Mesodermal cell (in vitro differentiated cells): ENCODE data around the gene PDLIM3.
"Not testable (repeated sequence)": the region's sequence is repeated elsewhere in the genome, so short reads cannot be mapped to it uniquely, and the experiment has no call there.

ENCODE experiments used
- H3K27ac ChIP-seq: 2 replicates; pipeline ENCODE4 v1.7.0; 2013; ENCODE audit warnings: mild to moderate bottlenecking, low read depth, low read length, moderate library complexity; ENCODE audit not compliant: severe bottlenecking
- H3K36me3 ChIP-seq: 2 replicates; pipeline ENCODE4 v1.7.1; 2013; ENCODE audit warnings: mild to moderate bottlenecking, low read length, moderate library complexity; ENCODE audit not compliant: control insufficient read depth, insufficient read depth
- H3K4me1 ChIP-seq: one replicate; pipeline ENCODE4 v1.7.1; 2013; ENCODE audit warnings: mild to moderate bottlenecking, low read length; ENCODE audit not compliant: insufficient read depth, control insufficient read depth, poor library complexity, severe bottlenecking
- H3K4me3 ChIP-seq: 2 replicates; pipeline ENCODE4 v1.7.0; 2013; ENCODE audit warnings: low read length, control low read depth, mild to moderate bottlenecking; ENCODE audit not compliant: insufficient read depth, poor library complexity, severe bottlenecking; ENCODE audit errors: extremely low read depth
- H3K9me3 ChIP-seq: 2 replicates; pipeline ENCODE4 v1.7.1; 2013; ENCODE audit warnings: mild to moderate bottlenecking, low read length, moderate library complexity; ENCODE audit not compliant: control insufficient read depth
- WGBS, 2 experiments: methylation state at CpG; one replicate each; pipeline ENCODE4 v1.1.5; 2013; ENCODE audit warnings: missing lambda C conversion rate in 2 of 2; ENCODE audit not compliant: insufficient coverage in 2 of 2; 5-methylcytosine and 5-hydroxymethylcytosine counted together

Gene PDLIM3

DNA sequence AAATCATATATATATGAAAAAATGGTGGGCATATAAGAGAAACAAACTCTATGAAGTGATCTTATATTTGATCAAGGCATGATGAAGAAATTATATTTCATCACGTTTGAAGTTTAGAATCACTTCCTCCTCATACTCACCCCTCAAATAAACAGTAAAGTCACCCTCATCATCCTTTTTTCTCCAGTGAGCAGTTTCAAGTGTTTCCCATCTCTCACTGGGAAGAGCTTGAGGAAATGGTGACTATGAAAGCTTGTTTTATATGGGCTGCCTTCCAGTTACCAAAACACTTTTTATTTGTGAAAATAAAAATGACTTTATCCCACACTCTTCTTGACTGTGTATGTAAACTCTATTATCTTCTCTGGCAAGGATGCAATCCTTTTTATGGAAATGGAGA is 16.8 kb downstream of the PDLIM3 start:
- WGBS, 2 experiments: no CpG with 5 or more reads among the region's 1 CpG
- peaks cover 10% of the 10 kb centered on the region for H3K4me1 ChIP-seq
- no peaks in the 10 kb centered on the region for H3K9me3 ChIP-seq
- no peak overlapping the region for H3K27ac ChIP-seq
- peaks cover 19% of the 10 kb centered on the region for H3K36me3 ChIP-seq
- H3K4me3 ChIP-seq: no peak overlapping the region

- no peak overlapping the region for H3K4me3 ChIP-seq
- H3K9me3 ChIP-seq: no peaks in the 10 kb centered on the region
- H3K4me1 ChIP-seq: peaks cover 9% of the 10 kb centered on the region
- peaks cover 22% of the 10 kb centered on the region for H3K36me3 ChIP-seq
- no peak overlapping the region for H3K27ac ChIP-seq
These were observed 17.2 kb downstream of the PDLIM3 start for GRCh38 chr4:185518069-185518468.

GRCh38 chr4:185515248-185515647 is 20.1 kb downstream of the PDLIM3 start:
- Histone ChIP-seq H3K4me3 (no peak overlapping the region), H3K9me3 (no peaks in the 10 kb centered on the region), H3K27ac (no peak overlapping the region), H3K36me3 (peaks cover 22% of the 10 kb centered on the region), H3K4me1 (peaks cover 4% of the 10 kb centered on the region)
- no CpG with 5 or more reads among the region's 4 CpGs for WGBS, 2 experiments

GRCh38 chr4:185514182-185514697 is 21.1 kb downstream of the PDLIM3 start:
- H3K9me3 ChIP-seq: no peaks in the 10 kb centered on the region
- 95 to 96% methylated on average over 7 to 9 of the region's 17 CpGs for WGBS, 2 experiments
- H3K36me3 ChIP-seq: peaks cover 22% of the 10 kb centered on the region
- no peaks in the 10 kb centered on the region for H3K4me1 ChIP-seq
- H3K4me3 ChIP-seq: no peak overlapping the region
- H3K27ac ChIP-seq: no peak overlapping the region

DNA sequence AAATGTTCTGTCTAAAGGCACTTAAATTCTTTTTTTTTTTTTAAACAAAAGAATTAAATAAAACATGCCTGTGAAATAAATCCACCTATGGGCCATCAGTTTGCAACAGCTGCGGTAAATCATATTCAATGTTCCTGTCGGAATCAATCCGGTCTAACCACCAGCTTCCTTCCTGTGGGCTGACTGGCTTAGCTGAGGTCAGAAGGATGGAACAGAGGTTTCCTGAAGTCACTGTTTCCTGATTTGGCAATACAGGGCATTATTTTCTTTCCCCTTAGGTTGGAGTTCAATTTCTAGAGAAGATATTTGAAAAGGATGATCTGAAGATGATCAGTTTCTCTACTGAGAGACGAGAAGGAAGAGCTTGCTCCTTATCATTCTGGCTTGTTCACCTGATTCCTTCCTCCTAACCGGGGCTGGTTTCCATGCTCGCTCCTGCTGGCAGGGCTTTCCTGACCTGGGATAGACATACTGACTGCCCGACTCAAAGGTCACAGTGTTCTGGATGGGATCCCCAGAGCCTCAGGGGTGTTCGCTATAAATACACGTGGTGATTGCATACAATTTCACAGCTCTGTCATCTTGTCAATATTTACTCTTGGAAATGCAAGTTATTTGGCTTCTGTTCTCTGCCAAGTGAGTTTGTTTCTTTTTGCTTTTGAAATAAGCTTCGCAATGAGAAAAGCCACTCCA is 21.7 kb downstream of the PDLIM3 start:
- H3K4me1 ChIP-seq: no peaks in the 10 kb centered on the region

DNA sequence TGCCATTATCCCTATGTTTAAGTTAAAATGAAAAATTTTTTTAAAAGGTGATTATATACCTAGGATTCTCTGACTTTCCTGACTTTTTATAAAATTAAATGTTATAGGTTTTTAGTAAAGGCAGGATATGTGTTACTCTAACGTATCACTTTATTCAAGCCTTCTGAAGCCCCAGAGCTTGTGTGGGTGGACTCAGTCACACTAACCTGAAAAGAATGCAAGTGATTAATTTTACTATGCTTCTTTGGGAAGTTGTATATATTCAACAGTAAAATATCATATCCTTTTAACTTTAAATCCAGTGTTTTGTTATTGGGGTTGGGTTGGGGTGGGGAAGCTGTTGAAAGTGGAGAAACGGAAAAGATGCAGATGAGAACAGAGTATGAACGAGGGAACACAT is 22.8 kb downstream of the PDLIM3 start:
- Histone ChIP-seq H3K4me3 (no peak overlapping the region), H3K27ac (no peak overlapping the region), H3K4me1 (no peaks in the 10 kb centered on the region), H3K9me3 (no peaks in the 10 kb centered on the region), H3K36me3 (peaks cover 13% of the 10 kb centered on the region)
- WGBS, 2 experiments: 91 to 96% methylated on average over 2 of the region's 3 CpGs

More for the DNA sequence above, 21.7 kb downstream of the PDLIM3 start:
- no peak overlapping the region for H3K4me3 ChIP-seq
- H3K9me3 ChIP-seq: no peaks in the 10 kb centered on the region
- H3K36me3 ChIP-seq: peaks cover 19% of the 10 kb centered on the region
- 89 to 94% methylated on average over 7 to 9 of the region's 10 CpGs for WGBS, 2 experiments
- H3K27ac ChIP-seq: no peak overlapping the region

DNA sequence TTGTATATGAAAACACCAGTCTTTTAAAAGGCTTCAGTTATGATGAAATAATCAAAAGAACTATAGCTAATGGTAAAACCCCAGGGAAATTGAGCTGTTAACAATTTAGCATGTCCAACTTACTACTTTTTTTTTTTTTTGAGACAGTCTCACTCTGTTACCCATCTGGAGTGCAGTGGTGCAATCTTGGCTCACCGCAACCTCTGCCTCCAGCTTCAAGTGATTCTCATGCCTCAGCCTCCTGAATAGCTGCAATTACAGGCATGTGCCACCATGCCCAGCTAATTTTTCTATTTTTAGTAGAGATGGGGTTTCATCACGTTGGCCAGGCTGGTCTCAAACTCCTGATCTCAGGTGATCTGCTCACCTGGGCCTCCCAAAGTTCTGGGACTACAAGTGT is 24.1 kb downstream of the PDLIM3 start:
- 70 to 90% methylated on average over 1 to 2 of the region's 2 CpGs for WGBS, 2 experiments
- not testable (repeated sequence) for H3K27ac ChIP-seq

DNA sequence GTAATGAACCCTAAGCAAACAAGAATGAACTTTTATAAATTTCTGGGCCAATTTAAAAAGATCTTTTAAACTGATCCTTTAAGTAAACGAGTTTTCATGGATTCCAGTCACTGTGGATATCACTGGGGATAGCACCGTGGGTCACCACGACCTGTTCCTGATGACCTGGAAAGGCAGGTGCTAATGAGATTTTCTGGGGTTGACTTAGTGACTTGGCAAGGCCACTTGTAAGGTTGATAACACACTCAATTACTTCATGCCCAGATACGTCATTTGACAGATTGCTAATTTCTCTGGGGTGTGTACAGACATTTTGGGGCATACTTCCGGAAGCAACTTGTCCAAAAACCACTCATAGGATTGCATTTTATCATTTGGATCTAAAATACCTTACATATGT is 24.5 kb downstream of the PDLIM3 start:
- Histone ChIP-seq H3K36me3 (peaks cover 18% of the 10 kb centered on the region), H3K9me3 (no peaks in the 10 kb centered on the region), H3K27ac (no peak overlapping the region), H3K4me1 (no peaks in the 10 kb centered on the region), H3K4me3 (no peak overlapping the region)
- WGBS, 2 experiments: 80 to 94% methylated on average over 3 of the region's 5 CpGs

More for the DNA sequence above, 24.1 kb downstream of the PDLIM3 start:
- H3K9me3 ChIP-seq, H3K4me3 ChIP-seq, H3K4me1 ChIP-seq: not testable (repeated sequence)
- H3K36me3 ChIP-seq: peaks cover 15% of the 10 kb centered on the region

- 83 to 88% methylated on average over 4 of the region's 4 CpGs for WGBS, 2 experiments
- H3K4me1 ChIP-seq: no peaks in the 10 kb centered on the region
- H3K27ac ChIP-seq: no peak overlapping the region
- peaks cover 24% of the 10 kb centered on the region for H3K36me3 ChIP-seq
- H3K4me3 ChIP-seq: no peak overlapping the region
- no peaks in the 10 kb centered on the region for H3K9me3 ChIP-seq
These were observed 27.1 kb downstream of the PDLIM3 start for GRCh38 chr4:185508181-185508580.

DNA sequence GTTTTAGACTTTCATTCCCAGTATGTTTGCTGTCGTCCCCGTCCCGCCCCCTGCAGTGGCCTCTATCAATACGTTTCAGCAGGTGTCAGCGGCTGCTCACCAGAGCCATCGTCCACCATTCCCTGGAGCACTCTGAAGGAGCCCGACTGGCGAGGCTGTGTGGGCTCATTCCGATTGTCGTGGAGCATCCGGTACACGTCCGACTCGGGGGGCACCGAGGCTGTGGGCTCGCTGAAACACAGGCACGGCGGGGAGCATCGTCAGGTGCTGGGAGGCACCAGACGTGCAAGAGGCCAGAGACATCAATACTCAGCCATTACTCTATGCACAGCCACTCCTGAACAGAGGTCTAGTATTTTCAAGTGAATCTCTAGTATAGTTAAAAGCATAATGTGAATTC is 28.9 kb downstream of the PDLIM3 start:
- Histone ChIP-seq H3K27ac (no peak overlapping the region), H3K4me3 (no peak overlapping the region), H3K9me3 (no peaks in the 10 kb centered on the region), H3K36me3 (peaks cover 29% of the 10 kb centered on the region), H3K4me1 (no peaks in the 10 kb centered on the region)
- 92% methylated on average over 13 to 18 of the region's 20 CpGs for WGBS, 2 experiments
